ENCODE results near the gene OVCH1.

OVCH1 gene

DNA sequence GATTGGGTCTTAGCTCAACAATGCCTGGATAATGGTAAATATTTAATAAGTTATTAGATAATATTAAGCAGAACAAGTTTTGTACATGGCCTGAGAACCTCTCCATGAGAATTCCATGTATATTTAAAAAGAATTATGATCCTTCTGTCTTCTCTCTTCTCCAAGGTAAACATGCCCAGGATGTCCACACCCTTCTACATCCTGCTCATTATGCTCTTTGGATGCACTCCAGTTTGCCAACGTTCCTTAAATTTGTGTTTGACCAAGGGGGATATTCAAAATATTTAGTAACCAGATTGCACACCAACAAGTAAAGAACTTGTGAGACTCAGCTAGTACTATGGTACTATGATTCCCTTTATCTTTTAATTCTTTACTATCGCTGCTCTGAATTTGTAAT is 71.8 kb downstream of the OVCH1 start:
- H3K9ac ChIP-seq, result no peak overlapping the region
- no peak overlapping the region for H2AFZ ChIP-seq (ENCODE audit: low read depth)
- no peaks in the 10 kb centered on the region for H3K4me1 ChIP-seq (ENCODE audit: low read depth, poor library complexity, severe bottlenecking)
- no peaks in the 10 kb centered on the region for H3K79me2 ChIP-seq (ENCODE audit: insufficient read depth, low read depth)
- no peaks in the 10 kb centered on the region for H3K36me3 ChIP-seq (ENCODE audit: insufficient read depth)
- H3K4me3 ChIP-seq (IDR thresholded peaks at IDR 0.05; ENCODE audit: insufficient read depth, low read depth, low read length), result no peak overlapping the region
- no peak overlapping the region for H3K4me2 ChIP-seq
- no peak overlapping the region for H3K27ac ChIP-seq
- H3K27me3 ChIP-seq (ENCODE audit: insufficient read depth, low read depth), result no peaks in the 10 kb centered on the region
- TF ChIP-seq, protein P1, sequence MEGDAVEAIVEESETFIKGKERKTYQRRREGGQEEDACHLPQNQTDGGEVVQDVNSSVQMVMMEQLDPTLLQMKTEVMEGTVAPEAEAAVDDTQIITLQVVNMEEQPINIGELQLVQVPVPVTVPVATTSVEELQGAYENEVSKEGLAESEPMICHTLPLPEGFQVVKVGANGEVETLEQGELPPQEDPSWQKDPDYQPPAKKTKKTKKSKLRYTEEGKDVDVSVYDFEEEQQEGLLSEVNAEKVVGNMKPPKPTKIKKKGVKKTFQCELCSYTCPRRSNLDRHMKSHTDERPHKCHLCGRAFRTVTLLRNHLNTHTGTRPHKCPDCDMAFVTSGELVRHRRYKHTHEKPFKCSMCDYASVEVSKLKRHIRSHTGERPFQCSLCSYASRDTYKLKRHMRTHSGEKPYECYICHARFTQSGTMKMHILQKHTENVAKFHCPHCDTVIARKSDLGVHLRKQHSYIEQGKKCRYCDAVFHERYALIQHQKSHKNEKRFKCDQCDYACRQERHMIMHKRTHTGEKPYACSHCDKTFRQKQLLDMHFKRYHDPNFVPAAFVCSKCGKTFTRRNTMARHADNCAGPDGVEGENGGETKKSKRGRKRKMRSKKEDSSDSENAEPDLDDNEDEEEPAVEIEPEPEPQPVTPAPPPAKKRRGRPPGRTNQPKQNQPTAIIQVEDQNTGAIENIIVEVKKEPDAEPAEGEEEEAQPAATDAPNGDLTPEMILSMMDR (conservative IDR thresholded peaks at IDR 0.05; ENCODE audit: low read depth, low read length), result no peak
- no peaks in the 10 kb centered on the region for H4K20me1 ChIP-seq (ENCODE audit: insufficient read depth)

DNA sequence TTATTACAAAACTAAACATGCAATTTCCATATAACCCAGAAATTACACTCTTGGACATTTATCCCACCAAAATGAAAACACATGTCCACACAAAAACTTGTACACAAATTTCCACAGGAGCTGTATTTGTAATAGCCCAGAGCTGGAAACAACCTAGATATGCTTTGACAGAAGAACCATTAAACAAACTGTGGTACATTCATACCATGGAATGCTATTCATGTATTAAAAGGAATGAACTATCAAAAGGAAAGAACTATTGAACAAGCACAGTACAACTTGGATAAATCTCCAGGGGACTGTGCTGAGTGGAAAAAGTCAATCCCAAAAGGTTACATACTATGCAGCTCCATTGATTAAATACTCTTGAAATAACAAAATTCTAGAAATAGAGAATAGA is 80.7 kb downstream of the OVCH1 start:
- H4K20me1 ChIP-seq (ENCODE audit: insufficient read depth), result no peaks in the 10 kb centered on the region
- H3K36me3 ChIP-seq (ENCODE audit: insufficient read depth), result no peaks in the 10 kb centered on the region
- no peaks in the 10 kb centered on the region for H3K27me3 ChIP-seq (ENCODE audit: insufficient read depth, low read depth)
- TF ChIP-seq, protein P1 (conservative IDR thresholded peaks at IDR 0.05; ENCODE audit: low read depth, low read length), result no peak
- H2AFZ ChIP-seq (ENCODE audit: low read depth), result no peak overlapping the region
- H3K4me2 ChIP-seq, result no peak overlapping the region
- H3K27ac ChIP-seq, result no peak overlapping the region
- no peaks in the 10 kb centered on the region for H3K79me2 ChIP-seq (ENCODE audit: insufficient read depth, low read depth)
- no peaks in the 10 kb centered on the region for H3K4me1 ChIP-seq (ENCODE audit: low read depth, poor library complexity, severe bottlenecking)
- H3K9ac ChIP-seq, result no peak overlapping the region
- H3K4me3 ChIP-seq (IDR thresholded peaks at IDR 0.05; ENCODE audit: insufficient read depth, low read depth, low read length), result no peak overlapping the region

DNA sequence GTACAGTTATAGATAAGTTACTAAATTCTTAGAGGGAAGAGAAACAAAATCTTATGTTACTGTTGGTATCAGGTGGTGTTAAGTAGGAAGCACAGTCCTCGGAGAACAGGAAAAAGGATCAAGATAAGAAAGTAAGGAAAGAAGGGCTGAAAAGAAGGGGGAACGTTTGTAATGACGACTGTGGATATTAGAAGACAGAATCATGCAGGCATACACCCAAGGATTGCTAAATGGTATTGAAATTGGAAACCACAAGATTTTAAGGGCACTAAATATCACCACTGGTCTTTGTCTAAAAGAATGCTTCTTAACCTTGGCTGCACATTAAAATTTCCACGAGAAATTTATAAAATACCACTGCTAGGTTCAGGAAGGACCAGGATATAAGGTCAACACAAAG is 82.4 kb downstream of the OVCH1 start:
- TF ChIP-seq, protein P1 (conservative IDR thresholded peaks at IDR 0.05; ENCODE audit: low read depth, low read length), result no peak
- Histone ChIP-seq H3K4me1 (ENCODE audit: low read depth, poor library complexity, severe bottlenecking) (no peaks in the 10 kb centered on the region), H3K9ac (no peak overlapping the region), H4K20me1 (ENCODE audit: insufficient read depth) (no peaks in the 10 kb centered on the region), H3K4me3 (IDR thresholded peaks at IDR 0.05; ENCODE audit: insufficient read depth, low read depth, low read length) (no peak overlapping the region), H3K27me3 (ENCODE audit: insufficient read depth, low read depth) (no peaks in the 10 kb centered on the region), H2AFZ (ENCODE audit: low read depth) (no peak overlapping the region), H3K36me3 (ENCODE audit: insufficient read depth) (no peaks in the 10 kb centered on the region), H3K79me2 (ENCODE audit: insufficient read depth, low read depth) (no peaks in the 10 kb centered on the region), H3K4me2 (no peak overlapping the region), H3K27ac (no peak overlapping the region)

DNA sequence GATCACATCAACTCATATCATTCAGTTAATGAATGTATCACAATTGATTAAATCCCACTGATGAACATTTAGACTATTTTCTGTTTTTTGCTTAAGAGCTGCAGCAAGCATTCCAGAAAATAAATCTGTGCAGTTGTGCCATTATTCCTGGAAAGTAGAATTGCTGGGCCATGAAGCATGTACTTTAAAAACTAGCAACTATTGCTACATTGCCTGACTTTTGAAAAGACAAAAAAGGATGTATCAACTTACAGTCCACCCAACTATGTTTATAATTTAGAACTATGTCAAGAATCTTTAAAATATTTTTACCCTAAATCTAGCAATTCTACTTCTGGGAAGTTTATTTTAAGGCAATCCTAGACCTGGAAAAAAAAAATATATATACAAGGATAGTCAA is 83.1 kb downstream of the OVCH1 start:
- no peaks in the 10 kb centered on the region for H3K4me1 ChIP-seq (ENCODE audit: low read depth, poor library complexity, severe bottlenecking)
- no peaks in the 10 kb centered on the region for H3K36me3 ChIP-seq (ENCODE audit: insufficient read depth)
- H3K27ac ChIP-seq, result no peak overlapping the region
- no peak overlapping the region for H2AFZ ChIP-seq (ENCODE audit: low read depth)
- no peaks in the 10 kb centered on the region for H3K27me3 ChIP-seq (ENCODE audit: insufficient read depth, low read depth)
- H4K20me1 ChIP-seq (ENCODE audit: insufficient read depth), result no peaks in the 10 kb centered on the region
- H3K4me3 ChIP-seq (IDR thresholded peaks at IDR 0.05; ENCODE audit: insufficient read depth, low read depth, low read length), result no peak overlapping the region
- no peak overlapping the region for H3K4me2 ChIP-seq
- H3K9ac ChIP-seq, result no peak overlapping the region
- TF ChIP-seq, protein P1 (conservative IDR thresholded peaks at IDR 0.05; ENCODE audit: low read depth, low read length), result no peak
- H3K79me2 ChIP-seq (ENCODE audit: insufficient read depth, low read depth), result no peaks in the 10 kb centered on the region

DNA sequence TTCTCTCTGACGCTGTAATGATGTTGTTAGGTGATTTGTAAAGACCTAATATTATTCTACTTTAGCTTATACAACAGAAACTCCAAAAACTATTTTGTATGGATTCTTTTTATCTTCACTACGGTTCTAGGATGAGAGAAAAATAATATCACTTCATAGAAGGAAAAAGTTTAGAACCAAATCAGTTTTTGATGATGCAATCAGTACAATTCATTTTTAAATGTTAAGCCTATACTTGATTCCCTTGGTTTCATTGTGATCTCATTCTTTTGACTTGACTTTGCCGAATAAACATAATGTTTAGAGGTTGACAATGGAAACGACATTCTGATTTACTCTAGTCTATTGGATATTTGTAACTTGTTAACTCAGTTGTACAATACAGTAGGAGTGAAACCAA is 91.9 kb downstream of the OVCH1 start:
- Histone ChIP-seq H3K27ac (no peak overlapping the region), H3K4me2 (no peak overlapping the region), H3K4me1 (ENCODE audit: low read depth, poor library complexity, severe bottlenecking) (no peaks in the 10 kb centered on the region), H4K20me1 (ENCODE audit: insufficient read depth) (no peaks in the 10 kb centered on the region), H3K27me3 (ENCODE audit: insufficient read depth, low read depth) (no peaks in the 10 kb centered on the region), H3K9ac (no peak overlapping the region), H3K36me3 (ENCODE audit: insufficient read depth) (no peaks in the 10 kb centered on the region), H3K4me3 (IDR thresholded peaks at IDR 0.05; ENCODE audit: insufficient read depth, low read depth, low read length) (no peak overlapping the region), H3K79me2 (ENCODE audit: insufficient read depth, low read depth) (no peaks in the 10 kb centered on the region), H2AFZ (ENCODE audit: low read depth) (no peak overlapping the region)
- TF ChIP-seq, protein P1 (conservative IDR thresholded peaks at IDR 0.05; ENCODE audit: low read depth, low read length), result no peak

Measured in KMS-11 (cell line).